ENCODE measurements around the gene ABCD3. TPM values are rescaled to one million over a fixed set of nuclear protein-coding genes. Genes with fewer than 3 reads are reported as not detected.

ABCD3 gene
- total and polyA plus RNA-seq, 2 of the 4 experiments (the other 2 are of a cell fraction), result 13.6 to 32.6 TPM

GRCh38 chr1:94540440-94541245 is 122.5 kb downstream of the ABCD3 start (continued):
- TF ChIP-seq, protein P1, sequence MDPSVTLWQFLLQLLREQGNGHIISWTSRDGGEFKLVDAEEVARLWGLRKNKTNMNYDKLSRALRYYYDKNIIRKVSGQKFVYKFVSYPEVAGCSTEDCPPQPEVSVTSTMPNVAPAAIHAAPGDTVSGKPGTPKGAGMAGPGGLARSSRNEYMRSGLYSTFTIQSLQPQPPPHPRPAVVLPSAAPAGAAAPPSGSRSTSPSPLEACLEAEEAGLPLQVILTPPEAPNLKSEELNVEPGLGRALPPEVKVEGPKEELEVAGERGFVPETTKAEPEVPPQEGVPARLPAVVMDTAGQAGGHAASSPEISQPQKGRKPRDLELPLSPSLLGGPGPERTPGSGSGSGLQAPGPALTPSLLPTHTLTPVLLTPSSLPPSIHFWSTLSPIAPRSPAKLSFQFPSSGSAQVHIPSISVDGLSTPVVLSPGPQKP (IDR thresholded peaks at IDR 0.05; ENCODE audit: borderline replicate concordance, low read depth, low read length), result no peak
- no peak for TF ChIP-seq MAZ (IDR thresholded peaks at IDR 0.05; ENCODE audit: borderline replicate concordance, low read depth, low read length)
